NCI-H446 (cell line): Measurements from ENCODE around the gene SLC16A6.
"Not testable (repeated sequence)": the region's sequence is repeated elsewhere in the genome, so short reads cannot be mapped to it uniquely, and the experiment has no call there.

ENCODE experiments used
- DNase-seq, 2 experiments: peaks; one replicate each; lab custom pipeline; 2025; lab: John Stamatoyannopoulos, UW

The SLC16A6 gene, protein sequence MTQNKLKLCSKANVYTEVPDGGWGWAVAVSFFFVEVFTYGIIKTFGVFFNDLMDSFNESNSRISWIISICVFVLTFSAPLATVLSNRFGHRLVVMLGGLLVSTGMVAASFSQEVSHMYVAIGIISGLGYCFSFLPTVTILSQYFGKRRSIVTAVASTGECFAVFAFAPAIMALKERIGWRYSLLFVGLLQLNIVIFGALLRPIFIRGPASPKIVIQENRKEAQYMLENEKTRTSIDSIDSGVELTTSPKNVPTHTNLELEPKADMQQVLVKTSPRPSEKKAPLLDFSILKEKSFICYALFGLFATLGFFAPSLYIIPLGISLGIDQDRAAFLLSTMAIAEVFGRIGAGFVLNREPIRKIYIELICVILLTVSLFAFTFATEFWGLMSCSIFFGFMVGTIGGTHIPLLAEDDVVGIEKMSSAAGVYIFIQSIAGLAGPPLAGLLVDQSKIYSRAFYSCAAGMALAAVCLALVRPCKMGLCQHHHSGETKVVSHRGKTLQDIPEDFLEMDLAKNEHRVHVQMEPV

GRCh38 chr17:68290955-68291835 lies at the start of gene SLC16A6, which contains the start of gene ARSG:
SLC16A6 (minus strand) TSS chr17:68291127; CDS start chr17:68278320, 12,807 bp downstream.
ARSG (plus strand) TSS chr17:68291495; CDS start chr17:68307494, 15,999 bp downstream.
- peak; percentile 41 to 80 for DNase-seq

- DNase-seq = no peak
Observed at GRCh38 chr17:68334393-68334792, 43.5 kb upstream of the SLC16A6 start.

DNA sequence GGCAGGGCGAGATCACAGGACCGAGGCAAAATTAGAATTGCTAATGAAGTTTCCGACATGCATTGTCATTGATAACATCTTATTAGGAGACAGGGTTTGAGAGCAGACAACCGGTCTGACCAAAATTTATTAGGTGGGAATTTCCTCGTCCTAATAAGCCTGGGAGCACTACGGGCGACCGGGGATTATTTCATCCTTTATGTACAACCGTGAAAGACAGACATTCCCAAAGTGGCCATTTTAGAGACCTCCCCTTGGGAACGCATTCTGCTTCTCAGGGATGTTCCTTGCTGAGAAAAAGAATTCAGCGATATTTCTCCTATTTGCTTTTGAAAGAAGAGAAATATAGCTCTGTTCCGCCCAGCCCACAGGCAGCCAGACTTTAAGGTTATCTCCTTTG lies 41.0 kb upstream of the SLC16A6 start:
- DNase-seq = not testable (repeated sequence)

GRCh38 chr17:68329331-68329730 lies 38.4 kb upstream of the SLC16A6 start:
- no peak for DNase-seq

DNA sequence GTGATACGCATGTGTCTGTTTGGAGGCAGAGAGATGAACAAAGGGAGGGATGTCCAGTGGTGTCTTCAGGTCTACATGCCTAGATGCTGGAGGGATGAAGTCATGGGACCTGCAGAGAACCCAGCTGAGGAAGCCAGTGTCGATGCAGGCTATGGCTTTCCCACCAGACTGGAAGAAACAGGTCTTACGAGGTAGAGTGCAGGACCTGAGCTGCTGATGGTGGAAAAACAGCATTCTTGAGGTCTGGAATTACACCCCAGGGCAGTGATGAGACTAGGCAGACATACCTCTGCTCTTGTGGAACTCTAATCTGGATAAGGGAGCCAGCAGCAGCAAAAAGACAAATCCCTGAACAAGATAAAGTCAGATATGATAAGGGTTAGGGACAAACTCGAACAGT lies 37.7 kb upstream of the SLC16A6 start:
- DNase-seq = no peak

DNA sequence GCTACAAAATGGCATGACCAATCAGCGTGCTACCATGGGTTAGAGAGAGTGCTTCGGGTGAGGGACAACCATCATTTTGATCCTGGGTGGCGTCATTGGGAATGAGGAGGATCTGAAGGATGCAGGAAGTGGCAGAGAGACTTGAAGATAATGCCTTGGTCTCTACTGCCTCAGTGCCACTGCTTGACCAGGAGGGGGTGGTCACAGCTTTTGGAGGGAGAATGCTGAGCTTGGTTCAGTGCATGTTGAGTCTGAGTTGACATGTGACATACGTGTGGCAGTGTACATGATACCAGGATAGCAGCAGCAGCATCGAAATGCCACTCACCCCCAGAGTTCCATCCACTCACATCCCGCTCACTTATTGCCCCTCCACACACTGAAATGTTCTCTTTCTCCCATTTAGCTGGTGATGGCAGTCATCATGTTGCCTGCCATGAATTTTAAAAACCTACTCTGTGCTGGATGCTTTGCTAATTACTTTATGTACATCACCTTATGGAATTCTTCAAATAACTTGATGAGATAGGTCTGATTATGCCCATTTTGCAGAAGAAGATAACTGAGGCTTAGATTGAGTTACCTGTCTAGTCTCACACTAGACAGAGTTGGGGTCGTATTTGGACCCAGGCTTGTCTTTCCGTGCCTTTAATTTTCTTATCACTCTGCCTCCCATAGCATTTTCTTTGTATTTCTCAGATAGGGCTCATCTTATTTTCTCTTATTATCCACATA lies 37.1 kb upstream of the SLC16A6 start:
- no peak for DNase-seq

DNA sequence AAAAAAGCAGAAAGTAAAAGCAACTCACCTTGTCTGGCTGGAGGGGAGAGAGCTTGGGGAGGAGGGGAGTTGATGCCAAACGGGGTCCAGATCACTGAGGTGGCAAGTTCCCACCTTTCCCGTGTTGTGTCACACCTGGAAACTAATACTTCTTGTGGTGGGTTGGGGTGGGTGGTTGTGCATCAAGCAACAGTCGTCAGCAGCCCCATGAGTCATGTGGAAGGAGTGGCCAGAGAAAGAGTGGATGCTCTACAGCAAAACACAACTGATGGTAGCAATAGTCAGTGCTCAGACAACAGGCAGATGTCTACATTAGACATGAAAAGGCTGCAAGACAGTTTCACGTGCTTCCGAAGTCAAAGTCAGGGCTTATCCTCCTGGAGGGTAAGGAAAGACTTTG lies 35.8 kb upstream of the SLC16A6 start:
- no peak for DNase-seq

GRCh38 chr17:68325961-68326360 lies 35.0 kb upstream of the SLC16A6 start:
- no peak for DNase-seq

DNA sequence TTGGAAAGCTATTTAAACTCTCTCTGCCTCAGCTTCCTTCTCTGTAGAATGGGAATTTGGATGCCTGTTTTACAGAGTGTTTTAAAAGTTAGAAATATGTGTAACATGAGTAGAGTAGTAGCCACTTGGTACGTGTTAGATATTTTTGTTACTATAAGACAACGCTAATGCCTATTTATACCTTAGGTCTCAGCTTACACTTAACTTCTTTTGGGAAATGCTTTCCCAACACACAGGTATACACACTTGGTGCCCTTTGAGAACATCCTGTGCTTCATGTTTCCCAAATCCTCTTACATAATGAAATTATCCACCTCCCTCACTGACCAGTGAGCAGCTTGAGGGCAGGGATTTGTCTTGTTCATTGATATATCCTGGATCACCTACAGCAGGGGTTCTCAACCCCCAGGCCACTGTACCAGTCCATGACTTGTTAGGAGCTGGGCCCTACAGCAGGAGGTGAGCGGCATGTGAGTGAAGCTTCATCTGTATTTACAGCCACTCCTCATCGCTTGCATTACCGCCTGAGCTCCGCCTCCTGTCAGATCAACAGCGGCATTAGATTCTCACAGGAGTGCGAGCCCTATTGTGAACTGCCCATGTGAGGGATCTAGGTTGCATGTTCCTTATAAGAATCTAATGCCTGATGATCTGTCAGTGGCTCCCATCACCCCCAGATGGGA lies 33.9 kb upstream of the SLC16A6 start:
- DNase-seq = no peak

GRCh38 chr17:68324114-68324513 lies 33.2 kb upstream of the SLC16A6 start:
- DNase-seq = no peak

- DNase-seq = no peak
Observed at GRCh38 chr17:68322630-68323029, 31.7 kb upstream of the SLC16A6 start.

DNA sequence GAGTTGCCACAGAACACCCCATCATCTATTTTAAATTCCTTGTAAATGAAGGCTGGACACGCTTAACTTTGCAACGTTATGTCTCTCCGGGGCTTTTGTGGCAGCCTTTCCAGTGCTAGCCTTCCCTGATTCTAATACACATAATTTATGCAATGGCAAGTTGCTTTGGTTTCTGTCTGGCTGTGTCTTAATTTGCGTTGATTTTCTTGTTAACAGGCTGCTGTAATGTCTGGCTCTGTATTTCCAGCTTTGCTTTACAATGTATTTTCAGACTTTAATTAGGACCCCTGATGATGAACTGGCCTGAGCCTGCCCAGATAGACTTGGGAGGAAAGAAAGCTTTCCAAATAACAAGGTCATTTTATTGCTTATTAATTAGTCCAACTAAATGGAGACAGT lies 30.6 kb upstream of the SLC16A6 start:
- DNase-seq = no peak

DNA sequence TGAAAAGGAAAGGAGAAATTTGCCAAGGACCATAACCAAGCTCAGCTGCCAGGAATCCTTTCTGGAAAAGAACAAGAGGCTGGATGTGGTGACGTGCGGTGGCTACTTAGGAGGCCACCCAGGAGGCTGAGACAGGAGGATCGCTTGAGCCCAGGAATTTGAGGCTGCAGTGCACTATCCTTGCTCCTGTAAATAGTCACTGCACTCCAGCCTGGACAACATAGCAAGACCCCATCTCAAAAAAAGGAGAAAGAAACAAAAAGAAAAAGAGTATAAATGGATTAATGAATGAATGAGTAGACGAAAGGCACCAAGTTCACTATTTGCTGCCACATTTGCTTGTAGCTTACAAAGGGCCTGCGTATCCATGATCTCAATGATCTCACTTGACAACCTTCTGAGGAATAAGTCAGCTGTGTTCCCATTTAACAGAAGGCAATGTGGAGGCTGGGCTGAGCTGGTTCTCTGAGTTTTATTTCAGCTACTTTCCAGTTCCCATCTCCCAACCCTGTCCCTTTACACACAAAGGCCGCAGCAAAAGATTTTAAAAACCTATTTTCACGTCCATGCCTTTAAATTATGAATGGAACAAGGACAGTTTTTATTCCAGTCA lies 30.1 kb upstream of the SLC16A6 start:
- DNase-seq = no peak

DNA sequence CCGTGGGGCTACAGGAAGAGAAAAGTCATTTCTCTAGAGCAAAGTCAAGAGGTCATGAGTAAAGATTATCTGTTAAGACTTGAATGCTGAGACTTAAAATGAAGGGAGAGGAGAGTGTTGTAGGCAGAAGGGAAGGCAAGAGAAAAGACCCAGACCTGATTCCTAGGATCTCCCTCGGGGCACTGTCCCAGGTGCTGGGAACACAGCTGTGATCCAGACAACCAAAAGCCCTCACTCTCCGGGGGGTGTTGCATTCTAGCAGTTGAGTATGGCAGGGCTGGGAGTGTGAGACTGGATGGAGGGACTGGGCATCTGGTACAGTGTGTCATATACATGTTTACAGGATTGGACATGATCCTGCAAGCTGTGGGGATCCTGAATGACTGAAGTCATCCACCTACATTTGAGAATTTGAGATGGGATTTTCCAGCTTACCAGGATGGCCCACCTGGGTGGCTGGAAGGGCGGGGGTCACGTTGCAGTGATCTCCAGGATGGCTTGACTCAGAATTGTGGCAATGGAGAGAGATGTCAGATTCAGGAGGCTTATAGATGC lies 29.5 kb upstream of the SLC16A6 start:
- DNase-seq = no peak

DNA sequence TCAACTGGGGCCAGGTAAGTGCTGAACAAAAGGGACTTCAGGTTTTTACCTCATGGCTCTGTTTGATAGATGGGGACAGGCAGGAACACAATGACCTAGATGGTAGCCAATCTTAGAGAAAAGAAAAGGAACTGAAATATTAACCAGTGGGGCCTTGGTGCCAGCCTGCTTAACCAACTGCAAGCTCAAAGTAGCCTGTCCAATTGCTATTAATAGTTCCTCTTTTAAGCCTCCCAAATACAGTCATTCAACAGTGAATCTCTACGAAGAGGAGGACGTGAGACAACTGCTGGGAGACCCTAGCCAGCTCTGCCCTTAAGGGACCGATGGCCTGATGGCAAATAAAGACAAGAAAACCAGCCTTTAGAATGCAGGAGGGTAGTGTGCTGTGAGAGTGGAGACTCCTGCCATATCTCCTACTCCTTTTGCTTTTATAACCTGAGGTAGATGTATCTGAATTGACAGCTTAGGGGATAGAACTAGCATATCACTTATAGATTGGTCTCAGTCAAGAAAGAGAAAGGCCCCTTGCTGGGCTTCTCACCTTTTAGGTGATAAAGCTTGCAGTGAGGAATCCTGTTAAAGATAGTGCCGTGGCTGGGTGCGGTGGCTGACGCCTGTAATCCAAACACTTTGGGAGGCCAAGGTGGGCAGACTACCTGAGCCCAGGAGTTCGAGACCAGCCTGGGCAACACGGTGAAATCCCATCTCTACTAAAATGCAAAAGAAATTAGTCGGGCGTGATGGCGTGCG lies 28.7 kb upstream of the SLC16A6 start:
- no peak for DNase-seq

DNA sequence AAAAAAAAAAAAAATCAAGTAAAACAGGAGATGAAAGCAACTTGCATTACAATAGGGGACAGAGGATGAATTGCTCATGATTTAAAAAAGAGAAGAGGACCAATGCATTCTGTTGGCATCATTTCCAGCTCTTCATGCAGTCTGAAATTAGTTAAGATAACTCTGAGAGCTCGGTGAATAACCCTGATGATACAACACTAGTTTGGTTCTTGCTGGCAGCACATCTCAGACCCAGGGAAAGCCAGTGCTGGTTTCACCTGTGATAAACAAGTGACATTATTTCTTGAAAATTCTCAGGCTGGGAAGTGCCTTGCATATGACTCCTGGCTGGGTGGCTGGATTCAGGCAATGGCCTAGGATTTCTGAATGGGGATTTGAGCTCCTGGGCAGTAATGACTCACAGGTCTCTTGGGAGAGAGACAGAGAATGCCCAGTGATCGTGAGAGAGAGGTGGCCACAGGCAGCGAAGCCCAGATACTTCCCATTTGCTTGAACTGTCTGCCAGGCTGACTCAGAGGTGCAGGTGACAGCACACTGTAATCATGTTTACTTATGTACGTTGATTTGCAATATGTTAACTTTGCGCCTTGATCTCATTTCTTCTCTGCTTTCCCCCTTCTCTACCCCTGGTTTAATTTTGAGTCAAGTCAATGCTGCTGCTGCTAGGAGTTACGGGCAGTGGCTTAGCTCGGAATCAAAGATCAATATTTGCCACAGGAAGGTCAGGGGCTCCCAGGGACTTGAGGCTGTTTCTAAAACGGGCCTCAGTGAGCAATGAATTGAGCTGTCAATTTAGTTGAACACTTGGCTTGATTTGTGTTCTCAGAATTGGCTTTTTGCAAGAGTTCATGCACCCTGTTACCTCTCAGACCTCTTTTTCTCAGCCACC lies 27.4 kb upstream of the SLC16A6 start:
- no peak for DNase-seq

DNA sequence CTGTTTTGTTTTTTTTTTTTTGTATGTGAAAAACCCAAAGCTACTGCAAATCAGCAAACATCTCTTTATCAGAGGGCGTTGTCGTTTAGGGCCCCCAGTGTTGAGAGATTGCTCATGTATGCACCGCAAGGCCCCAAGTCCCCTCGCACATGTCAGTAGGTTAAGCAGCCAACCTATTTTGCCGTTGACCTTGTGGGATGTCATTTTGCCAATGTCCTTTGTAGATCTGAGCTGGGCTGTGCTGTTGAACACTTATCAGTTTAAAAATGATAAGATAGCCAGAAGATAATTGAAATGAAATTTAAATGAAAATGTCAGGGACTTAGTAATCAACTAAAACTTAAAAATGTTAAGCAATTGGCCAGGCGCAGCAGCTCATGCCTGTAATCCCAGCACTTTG lies 26.5 kb upstream of the SLC16A6 start:
- no peak for DNase-seq

- no peak for DNase-seq
Observed at GRCh38 chr17:68315930-68316329, 25.0 kb upstream of the SLC16A6 start.
